NCI-H2171 (cell line): Measurements from ENCODE around the gene HAPLN2.

ENCODE experiments used
- DNase-seq: peaks from one replicate; lab custom pipeline; 2025; lab: John Stamatoyannopoulos, UW

The HAPLN2 gene

GRCh38 chr1:156645056-156645455 is 25.8 kb downstream of the HAPLN2 start:
- no peak for DNase-seq

GRCh38 chr1:156645666-156646065 is 26.5 kb downstream of the HAPLN2 start:
- DNase-seq: no peak

GRCh38 chr1:156646738-156647211 is 27.6 kb downstream of the HAPLN2 start:
- no peak for DNase-seq

- no peak for DNase-seq
These were observed 28.1 kb downstream of the HAPLN2 start for GRCh38 chr1:156647351-156647750.

GRCh38 chr1:156648496-156648895 is 29.3 kb downstream of the HAPLN2 start:
- no peak for DNase-seq

- DNase-seq: no peak
These were observed 29.7 kb downstream of the HAPLN2 start for GRCh38 chr1:156648951-156649350.

- no peak for DNase-seq
These were observed 33.1 kb downstream of the HAPLN2 start for GRCh38 chr1:156652131-156652991.

GRCh38 chr1:156652992-156653355 is 33.8 kb downstream of the HAPLN2 start:
- no peak for DNase-seq

GRCh38 chr1:156654700-156655099 is 35.5 kb downstream of the HAPLN2 start:
- DNase-seq: no peak

- no peak for DNase-seq
These were observed 36.1 kb downstream of the HAPLN2 start for GRCh38 chr1:156655151-156655903.

GRCh38 chr1:156655904-156656516 is 36.8 kb downstream of the HAPLN2 start:
- no peak for DNase-seq

- peak; percentile 46 for DNase-seq
These were observed 37.9 kb downstream of the HAPLN2 start for GRCh38 chr1:156656806-156657740.

- no peak for DNase-seq
These were observed 38.6 kb downstream of the HAPLN2 start for GRCh38 chr1:156657741-156658319.

- no peak for DNase-seq
These were observed 39.3 kb downstream of the HAPLN2 start for GRCh38 chr1:156658496-156658895.

- DNase-seq: no peak
These were observed 39.8 kb downstream of the HAPLN2 start for GRCh38 chr1:156658945-156659574.

GRCh38 chr1:156659661-156659987 is 40.4 kb downstream of the HAPLN2 start:
- no peak for DNase-seq

GRCh38 chr1:156659988-156660751 is 41.0 kb downstream of the HAPLN2 start:
- DNase-seq: peak; percentile 88

GRCh38 chr1:156660752-156661112 is 41.5 kb downstream of the HAPLN2 start:
- no peak for DNase-seq

GRCh38 chr1:156662005-156662799 is 43.0 kb downstream of the HAPLN2 start:
- no peak for DNase-seq

- no peak for DNase-seq
These were observed 43.5 kb downstream of the HAPLN2 start for GRCh38 chr1:156662800-156663055.
